A549 (cell line): Measurements from ENCODE around the gene ODAD3. TPM values are rescaled to one million over a fixed set of nuclear protein-coding genes. Genes with fewer than 3 reads are reported as not detected.

ENCODE experiments used
- ATAC-seq, 2 experiments: fragments of 200-7000 bp in 1 of 2; fragments of >200 bp in 1 of 2; cut with Nextera tagmentation in 1 of 2; cut with Tn5 transposase in 1 of 2; 3 replicates each; pipeline versions ENCODE4 v1.8.0 to v1.9.1; 2018 to 2020; ENCODE audit warnings: mild to moderate bottlenecking in 1 of 2, moderate library complexity in 1 of 2
- CTCF ChIA-PET: fragments of 300-600 bp; sonication (Branson Sonifier 250); formaldehyde crosslinking; extraction: SDS; loops from one replicate; lab custom pipeline; 2021; ENCODE audit warnings: antibody characterized with exemption, inconsistent platforms; lab: Yijun Ruan, JAX
- POLR2A ChIA-PET: fragments of 350-600 bp; formaldehyde crosslinking; extraction: SDS; loops from one replicate; lab custom pipeline; 2021; ENCODE audit warnings: antibody characterized with exemption, inconsistent platforms; lab: Yijun Ruan, JAX
- DNase-seq, 2 experiments: peaks; one replicate each; pipeline versions ENCODE4 v3.0.0 to v3.0.0-alpha.2; 2011 to 2016; ENCODE audit warnings: low read depth in 1 of 2, low spot score in 1 of 2
- FAIRE-seq: peaks from 2 replicates; lab custom pipeline; 2011; peaks lifted over from hg19 to GRCh38; lab: Jason Lieb, UNC
- H3K27ac ChIP-seq, 2 experiments: fragments of >200 bp; sonication (Bioruptor Twin); formaldehyde crosslinking; 3 replicates each; pipeline ENCODE4 v1.5.1; 2016 to 2017
- H3K4me1 ChIP-seq: fragments of >200 bp; sonication (Bioruptor Twin); formaldehyde crosslinking; 3 replicates; pipeline ENCODE4 v1.6.1; 2016
- H3K4me2 ChIP-seq: fragments of >200 bp; sonication (Bioruptor Twin); formaldehyde crosslinking; 3 replicates; pipeline ENCODE4 v1.6.1; 2016
- H3K4me3 ChIP-seq: fragments of >200 bp; sonication (Bioruptor Twin); formaldehyde crosslinking; 3 replicates; pipeline ENCODE4 v1.5.1; 2016
- H3K9me3 ChIP-seq: fragments of >200 bp; sonication (Bioruptor Twin); formaldehyde crosslinking; 3 replicates; pipeline ENCODE4 v1.6.1; 2016
- CBX2 ChIP-seq: fragments of 200-600 bp; sonication (generic); IDR thresholded peaks from 2 replicates; pipeline ENCODE4 v1.6.1; 2016; ENCODE audit warnings: low read depth, mild to moderate bottlenecking, borderline replicate concordance
- CHD4 ChIP-seq: fragments of 200-600 bp; sonication (generic); IDR thresholded peaks from 2 replicates; pipeline ENCODE4 v1.6.1; 2016; ENCODE audit warnings: antibody characterized with exemption, mild to moderate bottlenecking, borderline replicate concordance
- EHF ChIP-seq: fragments of 250-450 bp; sonication (Bioruptor Pico); IDR thresholded peaks from 2 replicates; pipeline ENCODE4 v1.5.0; 2020; ENCODE audit warnings: mild to moderate bottlenecking
- EP300 ChIP-seq, 2 experiments: fragments of >200 bp; sonication (Bioruptor Twin); formaldehyde crosslinking; IDR thresholded peaks; 2 replicates in 1 of 2; 3 replicates in 1 of 2; pipeline ENCODE4 v1.6.1; 2016 to 2017
- ESRRA ChIP-seq: fragments of 150-350 bp; IDR thresholded peaks from 2 replicates; pipeline ENCODE4 v1.6.1; 2014; ENCODE audit warnings: mild to moderate bottlenecking, low read length, borderline replicate concordance
- FOSL2 ChIP-seq, 2 experiments: fragments of 450-650 bp in 1 of 2; fragments of >200 bp in 1 of 2; sonication (Bioruptor Twin) in 1 of 2; formaldehyde crosslinking; IDR thresholded peaks; 2 replicates each; pipeline versions ENCODE4 v1.5.0 to v1.6.1; 2016 to 2020; ENCODE audit warnings: mild to moderate bottlenecking in 1 of 2, moderate library complexity in 1 of 2
- FOXS1 ChIP-seq: fragments of 250-450 bp; sonication (Bioruptor Pico); IDR thresholded peaks from 2 replicates; pipeline ENCODE4 v1.5.0; 2020; ENCODE audit warnings: mild to moderate bottlenecking, moderate library complexity
- GATA3 ChIP-seq: IDR thresholded peaks from 2 replicates; pipeline ENCODE4 v1.6.1; 2012; ENCODE audit warnings: borderline replicate concordance
- HDAC2 ChIP-seq: fragments of 200-600 bp; sonication (generic); IDR thresholded peaks from 2 replicates; pipeline ENCODE4 v1.6.1; 2016
- HEYL ChIP-seq: fragments of 250-450 bp; sonication (Bioruptor Pico); IDR thresholded peaks from 2 replicates; pipeline ENCODE4 v1.8.0; 2021; ENCODE audit warnings: mild to moderate bottlenecking, moderate library complexity
- HOXB13 ChIP-seq: fragments of 250-450 bp; sonication (Bioruptor Pico); IDR thresholded peaks from 2 replicates; pipeline ENCODE4 v1.5.0; 2020; ENCODE audit warnings: low read depth, mild to moderate bottlenecking, moderate library complexity
- HOXB5 ChIP-seq: fragments of 250-450 bp; sonication (Bioruptor Pico); IDR thresholded peaks from 2 replicates; pipeline ENCODE4 v1.5.0; 2020; ENCODE audit warnings: mild to moderate bottlenecking, moderate library complexity
- JUN ChIP-seq, 2 experiments: fragments of >200 bp; sonication (Bioruptor Twin); formaldehyde crosslinking; IDR thresholded peaks; 2 replicates in 1 of 2; 3 replicates in 1 of 2; pipeline ENCODE4 v1.6.1; 2016 to 2017
- JUNB ChIP-seq: fragments of >200 bp; sonication (Bioruptor Twin); formaldehyde crosslinking; IDR thresholded peaks from 2 replicates; pipeline ENCODE4 v1.6.1; 2016
- KDM1A ChIP-seq: fragments of 200-600 bp; sonication (generic); IDR thresholded peaks from 2 replicates; pipeline ENCODE4 v1.6.1; 2016; ENCODE audit warnings: low read depth, mild to moderate bottlenecking
- KDM5A ChIP-seq: fragments of 200-600 bp; sonication (generic); IDR thresholded peaks from 2 replicates; pipeline ENCODE4 v1.6.1; 2016; ENCODE audit warnings: antibody characterized with exemption, mild to moderate bottlenecking
- MAZ ChIP-seq: fragments of 150-350 bp; IDR thresholded peaks from 2 replicates; pipeline ENCODE4 v1.6.1; 2014; ENCODE audit warnings: antibody characterized with exemption, low read depth, low read length, borderline replicate concordance
- MYC ChIP-seq: IDR thresholded peaks from 2 replicates; pipeline ENCODE4 v1.6.1; 2012; ENCODE audit warnings: mild to moderate bottlenecking, inconsistent platforms, low read length, improper control_type of control experiment, borderline replicate concordance
- NR3C1 ChIP-seq: fragments of >200 bp; sonication (Bioruptor Twin); formaldehyde crosslinking; IDR thresholded peaks from 3 replicates; pipeline ENCODE4 v1.6.1; 2017
- PHF8 ChIP-seq: fragments of 200-600 bp; sonication (generic); IDR thresholded peaks from 2 replicates; pipeline ENCODE4 v1.6.1; 2016; ENCODE audit warnings: low read depth, mild to moderate bottlenecking, antibody characterized with exemption, moderate library complexity, borderline replicate concordance
- RAD21 ChIP-seq, 2 experiments: fragments of >200 bp in 1 of 2; sonication (Bioruptor Twin) in 1 of 2; formaldehyde crosslinking in 1 of 2; IDR thresholded peaks in 1 of 2; conservative IDR thresholded peaks in 1 of 2; 2 replicates in 1 of 2; 3 replicates in 1 of 2; pipeline ENCODE4 v1.6.1; 2012 to 2018; ENCODE audit warnings: inconsistent platforms in 1 of 2
- RARB ChIP-seq: fragments of 250-450 bp; sonication (Bioruptor Pico); IDR thresholded peaks from 2 replicates; pipeline ENCODE4 v1.8.0; 2021; ENCODE audit warnings: mild to moderate bottlenecking, moderate library complexity
- RFX5 ChIP-seq: fragments of 450-650 bp; IDR thresholded peaks from 2 replicates; pipeline ENCODE4 v1.7.1; 2014; ENCODE audit warnings: antibody characterized with exemption, mild to moderate bottlenecking, moderate library complexity
- RNF2 ChIP-seq: fragments of 200-600 bp; sonication (generic); IDR thresholded peaks from 2 replicates; pipeline ENCODE4 v1.6.1; 2016; ENCODE audit warnings: low read depth, mild to moderate bottlenecking, antibody characterized with exemption, moderate library complexity, borderline replicate concordance
- SREBF2 ChIP-seq: fragments of 450-650 bp; IDR thresholded peaks from 2 replicates; pipeline ENCODE4 v1.6.1; 2014; ENCODE audit warnings: mild to moderate bottlenecking, moderate library complexity
- ZNF302 ChIP-seq: fragments of 250-450 bp; sonication (Bioruptor Pico); IDR thresholded peaks from 2 replicates; pipeline ENCODE4 v1.9.0; 2021; ENCODE audit warnings: inconsistent platforms, mild to moderate bottlenecking, moderate library complexity
- WGBS: methylation state at CpG from one replicate; pipeline ENCODE4 v1.1.6; 2017; ENCODE audit errors: missing lambda C conversion rate; 5-methylcytosine and 5-hydroxymethylcytosine counted together
- polyA plus RNA-seq, 4 experiments: library from polyadenylated mRNA; depleted of rRNA in 3 of 4; stranded (reverse); fragments of >200 nt; fragmentation: RNase III in 1 of 4; extraction: RNeasy Plus Mini Kit Qiagen cat#74134 plus additional on column Dnase treatment in 1 of 4; gene quantifications; 2 replicates in 3 of 4; 3 replicates in 1 of 4; pipeline ENCODE4 v1.2.3, GENCODE V29; 2011 to 2017
- TF ChIP-seq, protein P1 (sequence below): fragments of >200 bp; sonication (Bioruptor Twin); formaldehyde crosslinking; IDR thresholded peaks from 3 replicates; pipeline ENCODE4 v1.5.1; 2016
- TF ChIP-seq, protein P2 (sequence below): IDR thresholded peaks from 2 replicates; pipeline ENCODE4 v1.6.1; 2012; ENCODE audit warnings: low read depth, borderline replicate concordance
- TF ChIP-seq, protein P3 (sequence below): fragments of 250-450 bp; sonication (Bioruptor Pico); IDR thresholded peaks from 2 replicates; pipeline ENCODE4 v1.5.0; 2020; ENCODE audit warnings: low read depth, mild to moderate bottlenecking, moderate library complexity
- TF ChIP-seq, protein P4 (sequence below): fragments of 150-350 bp; IDR thresholded peaks from 2 replicates; pipeline ENCODE4 v1.6.1; 2014; ENCODE audit warnings: low read depth, mild to moderate bottlenecking, low read length
- TF ChIP-seq, protein P5 (sequence below): IDR thresholded peaks from 2 replicates; pipeline ENCODE4 v1.6.1; 2012

The ODAD3 gene
- polyA plus RNA-seq, 2 of the 4 experiments (the other 2 are of a cell fraction), result 0.70 to 0.99 TPM

DNA sequence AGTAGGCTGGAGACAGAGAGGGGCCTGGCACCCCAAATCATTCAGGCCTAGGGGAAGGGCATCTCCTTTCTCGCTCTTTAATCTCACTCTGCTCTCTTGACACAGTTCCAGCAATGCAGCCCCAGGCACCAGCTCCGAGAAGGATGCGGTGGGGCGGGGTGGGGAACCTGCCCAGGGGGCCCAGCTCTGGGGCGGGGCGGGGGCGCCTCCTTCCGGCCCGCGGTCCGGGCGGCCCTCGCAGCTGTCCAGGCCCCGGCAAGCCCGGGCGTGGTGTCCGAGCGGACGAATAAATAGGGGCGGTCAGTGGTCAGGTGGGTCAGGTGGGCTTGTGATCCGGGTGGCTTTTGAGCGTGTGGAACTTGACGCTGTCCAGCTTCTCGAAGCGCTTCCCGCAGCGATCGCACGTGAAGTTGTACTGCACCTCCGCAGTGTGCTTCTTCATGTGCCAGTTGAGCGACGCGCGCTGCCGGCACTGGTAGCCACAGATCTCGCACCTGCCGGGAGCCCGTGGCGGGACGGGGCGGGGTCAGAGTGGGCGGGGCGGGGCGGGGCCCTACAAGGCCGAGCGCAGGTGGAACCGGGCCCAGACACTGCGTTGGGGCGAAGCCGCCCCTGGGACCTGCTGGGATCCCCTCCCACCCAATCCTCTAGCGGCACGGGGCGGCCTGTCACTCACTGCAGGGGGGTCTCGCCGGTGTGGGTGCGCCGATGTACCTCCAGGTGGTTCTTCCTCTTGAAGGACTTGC lies 48.6 kb upstream of the ODAD3 start:
- H3K4me3 ChIP-seq, result no peak overlapping the region
- H3K27ac ChIP-seq, result no peak overlapping the region
- TF ChIP-seq PHF8, result no peak
- no peak for TF ChIP-seq HEYL
- no peak for TF ChIP-seq GATA3
- TF ChIP-seq, protein P1, sequence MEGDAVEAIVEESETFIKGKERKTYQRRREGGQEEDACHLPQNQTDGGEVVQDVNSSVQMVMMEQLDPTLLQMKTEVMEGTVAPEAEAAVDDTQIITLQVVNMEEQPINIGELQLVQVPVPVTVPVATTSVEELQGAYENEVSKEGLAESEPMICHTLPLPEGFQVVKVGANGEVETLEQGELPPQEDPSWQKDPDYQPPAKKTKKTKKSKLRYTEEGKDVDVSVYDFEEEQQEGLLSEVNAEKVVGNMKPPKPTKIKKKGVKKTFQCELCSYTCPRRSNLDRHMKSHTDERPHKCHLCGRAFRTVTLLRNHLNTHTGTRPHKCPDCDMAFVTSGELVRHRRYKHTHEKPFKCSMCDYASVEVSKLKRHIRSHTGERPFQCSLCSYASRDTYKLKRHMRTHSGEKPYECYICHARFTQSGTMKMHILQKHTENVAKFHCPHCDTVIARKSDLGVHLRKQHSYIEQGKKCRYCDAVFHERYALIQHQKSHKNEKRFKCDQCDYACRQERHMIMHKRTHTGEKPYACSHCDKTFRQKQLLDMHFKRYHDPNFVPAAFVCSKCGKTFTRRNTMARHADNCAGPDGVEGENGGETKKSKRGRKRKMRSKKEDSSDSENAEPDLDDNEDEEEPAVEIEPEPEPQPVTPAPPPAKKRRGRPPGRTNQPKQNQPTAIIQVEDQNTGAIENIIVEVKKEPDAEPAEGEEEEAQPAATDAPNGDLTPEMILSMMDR, result no peak
- TF ChIP-seq MAZ, result no peak
- no peak for TF ChIP-seq FOXS1 (CRISPR knock-in tag)
- TF ChIP-seq FOSL2 (IDR thresholded peaks at IDR 0.05), result no peak
- no peak for TF ChIP-seq FOSL2 (CRISPR knock-in tag; IDR thresholded peaks at IDR 0.05)
- no peak for TF ChIP-seq ESRRA
- no peak overlapping the region for H3K4me2 ChIP-seq
- no peak for FAIRE-seq
- POLR2A ChIA-PET, result no interaction called here
- DNase-seq, result no peak
- no peaks in the 10 kb centered on the region for H3K9me3 ChIP-seq
- CTCF ChIA-PET, result interaction anchor here (0.5 to 3.6 kb wide), 48 partner anchors 7 to 533 kb away, joined by 3 to 50 read pairs (median 4); partner anchors contain the start of genes EPOR, SWSAP1 and TSPAN16
- no peak for ATAC-seq
- WGBS, result 85% methylated on average over 13 of the region's 57 CpGs
- 0 out of 3 replicates have a peak, but pooled peaks cover 3% of the 10 kb centered on the region for H3K4me1 ChIP-seq

DNA sequence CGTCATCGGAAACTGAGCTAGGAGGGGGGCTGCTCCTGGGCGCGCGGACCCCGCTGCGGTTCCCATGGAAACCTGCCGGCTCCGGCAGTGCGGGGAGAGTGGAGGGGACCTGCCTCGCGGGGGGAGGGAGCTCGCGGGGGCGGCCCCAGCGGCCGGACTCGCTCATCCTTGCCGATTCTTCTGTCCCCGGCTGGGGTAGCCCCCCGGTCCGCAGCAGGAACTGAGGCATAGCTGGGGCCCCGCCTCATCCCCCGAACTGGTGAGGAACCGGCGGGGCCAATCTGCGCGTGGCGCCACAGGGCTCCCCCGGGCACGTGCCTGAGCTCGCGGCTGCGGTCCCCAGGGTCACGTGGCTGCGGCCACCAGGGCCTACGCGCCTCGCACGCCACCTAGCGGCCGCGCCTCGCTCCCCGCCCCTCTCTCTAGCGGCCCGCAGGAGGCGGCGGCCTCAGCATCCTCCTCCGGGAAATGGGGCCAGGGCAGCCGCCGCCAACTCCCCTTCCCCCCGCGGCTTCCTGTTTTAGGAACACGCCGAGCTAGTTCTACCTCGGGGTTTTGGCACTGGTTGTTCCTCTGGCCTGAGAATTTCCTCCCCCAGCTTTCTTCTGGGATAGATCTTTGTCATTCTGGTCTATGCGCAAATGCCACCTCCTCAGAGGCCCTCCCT lies 47.6 kb upstream of the ODAD3 start:
- Histone ChIP-seq H3K9me3 (no peaks in the 10 kb centered on the region), H3K4me3 (peak overlapping the region; percentile 64), H3K27ac (peak overlapping the region; percentile 81 to 91), H3K4me2 (peak overlapping the region; percentile 97), H3K4me1 (0 out of 3 replicates have a peak, but pooled peaks cover 3% of the 10 kb centered on the region)
- DNase-seq (peak; percentile 75 to 84), FAIRE-seq (no peak), ATAC-seq (peak; percentile 69 to 86)
- POLR2A ChIA-PET, result interaction anchor here (1.0 to 1.6 kb wide), 4 partner anchors 100 to 142 kb away, joined by 3 to 10 read pairs (median 6); partner anchors contain the start of gene SWSAP1
- CTCF ChIA-PET, result interaction anchor here (0.5 to 3.6 kb wide), 65 partner anchors 8 to 449 kb away, joined by 3 to 50 read pairs (median 4); partner anchors contain the start of genes EPOR, ODAD3, SWSAP1 and TSPAN16
- WGBS, result 12% methylated on average over 8 of the region's 58 CpGs
- TF ChIP-seq EP300 (IDR thresholded peaks at IDR 0.05), result no peak
- peak in 1 of 2 experiments; percentile 72; a peak in 3 of 5 replicates for TF ChIP-seq JUN (IDR thresholded peaks at IDR 0.05)
- no peak for TF ChIP-seq CBX2
- no peak for TF ChIP-seq KDM5A
- TF ChIP-seq ESRRA, result no peak
- TF ChIP-seq, protein P2, sequence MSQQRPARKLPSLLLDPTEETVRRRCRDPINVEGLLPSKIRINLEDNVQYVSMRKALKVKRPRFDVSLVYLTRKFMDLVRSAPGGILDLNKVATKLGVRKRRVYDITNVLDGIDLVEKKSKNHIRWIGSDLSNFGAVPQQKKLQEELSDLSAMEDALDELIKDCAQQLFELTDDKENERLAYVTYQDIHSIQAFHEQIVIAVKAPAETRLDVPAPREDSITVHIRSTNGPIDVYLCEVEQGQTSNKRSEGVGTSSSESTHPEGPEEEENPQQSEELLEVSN, result peak; percentile 95
- TF ChIP-seq RNF2, result peak; percentile 80; the same call in 1 of the 2 replicates
- no peak for TF ChIP-seq RFX5
- peak; percentile 33; the same call in 1 of the 2 replicates for TF ChIP-seq HOXB13 (CRISPR knock-in tag)
- no peak for TF ChIP-seq CHD4
- TF ChIP-seq KDM1A, result peak; percentile 81; the same call in 1 of the 2 replicates
- TF ChIP-seq MYC, result peak; percentile 74; the same call in 1 of the 2 replicates
- no peak for TF ChIP-seq RARB (CRISPR knock-in tag)
- TF ChIP-seq, protein P3, sequence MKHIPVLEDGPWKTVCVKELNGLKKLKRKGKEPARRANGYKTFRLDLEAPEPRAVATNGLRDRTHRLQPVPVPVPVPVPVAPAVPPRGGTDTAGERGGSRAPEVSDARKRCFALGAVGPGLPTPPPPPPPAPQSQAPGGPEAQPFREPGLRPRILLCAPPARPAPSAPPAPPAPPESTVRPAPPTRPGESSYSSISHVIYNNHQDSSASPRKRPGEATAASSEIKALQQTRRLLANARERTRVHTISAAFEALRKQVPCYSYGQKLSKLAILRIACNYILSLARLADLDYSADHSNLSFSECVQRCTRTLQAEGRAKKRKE (CRISPR knock-in tag), result no peak; the same call in 1 of the 2 replicates
- no peak for TF ChIP-seq EHF (CRISPR knock-in tag)
- TF ChIP-seq, protein P4, sequence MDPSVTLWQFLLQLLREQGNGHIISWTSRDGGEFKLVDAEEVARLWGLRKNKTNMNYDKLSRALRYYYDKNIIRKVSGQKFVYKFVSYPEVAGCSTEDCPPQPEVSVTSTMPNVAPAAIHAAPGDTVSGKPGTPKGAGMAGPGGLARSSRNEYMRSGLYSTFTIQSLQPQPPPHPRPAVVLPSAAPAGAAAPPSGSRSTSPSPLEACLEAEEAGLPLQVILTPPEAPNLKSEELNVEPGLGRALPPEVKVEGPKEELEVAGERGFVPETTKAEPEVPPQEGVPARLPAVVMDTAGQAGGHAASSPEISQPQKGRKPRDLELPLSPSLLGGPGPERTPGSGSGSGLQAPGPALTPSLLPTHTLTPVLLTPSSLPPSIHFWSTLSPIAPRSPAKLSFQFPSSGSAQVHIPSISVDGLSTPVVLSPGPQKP, result no peak
- TF ChIP-seq ZNF302, result no peak
- TF ChIP-seq HEYL, result no peak
- TF ChIP-seq, protein P5, sequence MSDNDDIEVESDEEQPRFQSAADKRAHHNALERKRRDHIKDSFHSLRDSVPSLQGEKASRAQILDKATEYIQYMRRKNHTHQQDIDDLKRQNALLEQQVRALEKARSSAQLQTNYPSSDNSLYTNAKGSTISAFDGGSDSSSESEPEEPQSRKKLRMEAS, result peak; percentile 98
- no peak for TF ChIP-seq NR3C1
- no peak for TF ChIP-seq JUNB
- TF ChIP-seq RAD21 (conservative IDR thresholded peaks at IDR 0.05 in 1 of 2, IDR thresholded peaks at IDR 0.05 in 1 of 2), result peak; percentile 64 to 87; a peak in 4 of 5 replicates
- no peak for TF ChIP-seq SREBF2
- peak; percentile 71 for TF ChIP-seq HOXB5 (CRISPR knock-in tag)
- TF ChIP-seq HDAC2, result peak; percentile 65; the same call in 1 of the 2 replicates
